Coronary artery (tissue), 2 donors: ENCODE data around the gene GDF10.

Experiments
- DNase-seq: peaks from one replicate; pipeline ENCODE4 v3.0.0-alpha.2; 2017; ENCODE audit warnings: low spot score
- H3K27ac ChIP-seq, 2 donors: fragments of 200-600 bp; sonication (generic); one replicate each; pipeline ENCODE4 v1.5.1; 2016 to 2019
- H3K4me3 ChIP-seq: fragments of 200-600 bp; sonication (generic); 2 replicates; pipeline ENCODE4 v1.5.1; 2016; ENCODE audit warnings: mild to moderate bottlenecking, moderate library complexity
- TF ChIP-seq, protein P1 (sequence below): fragments of 200-600 bp; sonication (generic); IDR thresholded peaks from one replicate; pipeline ENCODE4 v1.5.1; 2019; ENCODE audit warnings: antibody characterized with exemption

Gene GDF10

DNA sequence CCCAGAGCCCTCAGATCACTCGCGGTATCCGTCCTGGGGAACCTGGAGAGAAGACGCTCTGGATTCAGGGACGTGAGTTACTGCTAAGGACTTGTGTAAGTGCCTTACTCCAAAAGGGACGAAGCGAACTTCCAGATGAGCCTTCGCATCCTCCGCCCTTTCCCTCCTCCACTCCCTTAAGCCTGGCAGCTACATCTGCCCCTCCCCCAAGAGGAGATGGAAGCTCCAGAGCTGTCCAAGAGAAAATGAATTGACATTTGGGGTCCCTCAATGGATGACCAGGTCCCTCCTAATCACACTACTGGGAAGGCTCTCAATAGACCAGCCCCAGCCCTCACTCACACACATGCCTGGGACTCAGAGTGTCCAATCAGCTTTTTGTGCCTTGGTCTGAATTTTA is 31.3 kb upstream of the GDF10 start:
- TF ChIP-seq, protein P1, sequence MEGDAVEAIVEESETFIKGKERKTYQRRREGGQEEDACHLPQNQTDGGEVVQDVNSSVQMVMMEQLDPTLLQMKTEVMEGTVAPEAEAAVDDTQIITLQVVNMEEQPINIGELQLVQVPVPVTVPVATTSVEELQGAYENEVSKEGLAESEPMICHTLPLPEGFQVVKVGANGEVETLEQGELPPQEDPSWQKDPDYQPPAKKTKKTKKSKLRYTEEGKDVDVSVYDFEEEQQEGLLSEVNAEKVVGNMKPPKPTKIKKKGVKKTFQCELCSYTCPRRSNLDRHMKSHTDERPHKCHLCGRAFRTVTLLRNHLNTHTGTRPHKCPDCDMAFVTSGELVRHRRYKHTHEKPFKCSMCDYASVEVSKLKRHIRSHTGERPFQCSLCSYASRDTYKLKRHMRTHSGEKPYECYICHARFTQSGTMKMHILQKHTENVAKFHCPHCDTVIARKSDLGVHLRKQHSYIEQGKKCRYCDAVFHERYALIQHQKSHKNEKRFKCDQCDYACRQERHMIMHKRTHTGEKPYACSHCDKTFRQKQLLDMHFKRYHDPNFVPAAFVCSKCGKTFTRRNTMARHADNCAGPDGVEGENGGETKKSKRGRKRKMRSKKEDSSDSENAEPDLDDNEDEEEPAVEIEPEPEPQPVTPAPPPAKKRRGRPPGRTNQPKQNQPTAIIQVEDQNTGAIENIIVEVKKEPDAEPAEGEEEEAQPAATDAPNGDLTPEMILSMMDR: no peak
- no peak for DNase-seq
- H3K4me3 ChIP-seq: no peak overlapping the region

DNA sequence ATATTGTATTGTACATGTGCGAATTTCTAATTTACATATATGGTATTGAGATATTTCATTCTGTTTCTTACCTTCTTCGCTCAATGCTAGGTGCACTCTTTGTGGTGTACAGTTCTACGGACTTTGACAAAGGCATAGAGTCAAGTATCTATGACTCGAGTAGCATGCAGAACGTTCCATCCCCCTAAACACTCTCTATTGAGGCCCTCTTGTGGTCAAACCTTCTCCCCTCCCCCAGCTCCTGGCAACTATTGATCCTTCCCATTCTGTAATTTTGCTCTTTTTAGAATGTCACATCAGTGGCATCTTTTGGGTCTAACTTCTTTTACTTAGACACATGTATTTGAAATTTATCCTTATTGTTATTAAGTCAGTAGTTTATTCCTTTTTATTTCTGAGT is 30.7 kb upstream of the GDF10 start:
- H3K4me3 ChIP-seq: no peak overlapping the region
- no peak for DNase-seq
- H3K27ac ChIP-seq: no peak overlapping the region
- TF ChIP-seq, protein P1: no peak

More for the DNA sequence above, 31.3 kb upstream of the GDF10 start:
- no peak overlapping the region for H3K27ac ChIP-seq

DNA sequence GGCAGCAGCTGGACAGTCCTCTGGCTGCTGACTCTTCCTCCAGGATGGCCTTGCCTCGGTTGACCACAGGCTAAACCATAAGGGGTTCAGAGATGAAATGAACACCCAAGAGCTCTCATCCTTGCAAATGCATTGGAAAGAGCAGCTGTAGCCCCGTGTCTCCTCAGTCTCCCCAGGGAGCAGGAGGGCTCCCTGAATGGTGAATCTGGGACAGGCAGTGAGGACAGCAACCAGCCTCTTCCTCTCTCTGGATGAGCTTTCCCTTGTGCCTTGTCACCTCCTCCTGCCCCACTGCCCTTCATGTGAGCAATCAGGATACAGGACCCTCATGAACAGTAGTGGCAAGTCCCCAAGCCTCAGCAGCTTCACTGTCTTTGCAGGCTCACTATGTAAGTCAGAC is 23.9 kb upstream of the GDF10 start:
- no peak for DNase-seq
- TF ChIP-seq, protein P1: no peak
- Histone ChIP-seq H3K27ac (no peak overlapping the region), H3K4me3 (no peak overlapping the region)

DNA sequence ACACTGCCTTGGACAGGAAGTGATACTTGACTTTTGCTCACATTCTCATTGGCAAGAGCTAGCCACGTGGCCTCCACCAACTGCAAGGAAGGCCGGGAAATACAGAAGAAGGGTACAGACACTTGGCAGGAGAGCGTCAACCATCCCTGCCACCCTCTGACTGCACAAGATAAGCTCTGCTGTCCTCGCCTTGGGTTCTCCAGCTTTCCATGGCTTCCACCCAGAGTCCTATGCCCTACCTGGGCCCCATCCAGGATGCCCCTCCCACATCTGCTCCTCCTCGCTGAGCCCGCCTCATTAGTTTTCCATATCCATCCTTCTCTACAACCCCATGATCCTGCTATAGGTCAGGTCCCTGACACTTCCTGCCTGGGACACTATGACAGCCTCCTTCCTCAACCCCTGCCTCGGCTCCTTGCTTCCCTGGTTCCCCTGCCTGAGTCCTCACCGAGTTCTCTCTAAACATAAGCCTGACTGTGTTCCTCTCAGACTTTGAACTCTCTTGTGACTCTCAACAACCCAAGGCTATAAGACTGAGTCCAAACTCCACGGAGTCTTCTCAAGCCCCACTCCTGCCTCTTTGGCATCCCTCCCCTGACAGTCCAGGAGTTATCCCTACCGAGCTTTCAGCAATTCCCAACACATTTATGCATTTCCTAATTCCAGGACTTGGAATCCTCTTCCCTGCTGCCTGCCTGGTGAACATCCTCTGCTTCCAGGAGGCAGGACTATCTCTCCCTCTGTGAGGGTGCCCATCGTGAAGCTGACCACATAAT is 23.2 kb upstream of the GDF10 start:
- H3K27ac ChIP-seq: no peak overlapping the region
- no peak for DNase-seq
- TF ChIP-seq, protein P1: no peak

DNA sequence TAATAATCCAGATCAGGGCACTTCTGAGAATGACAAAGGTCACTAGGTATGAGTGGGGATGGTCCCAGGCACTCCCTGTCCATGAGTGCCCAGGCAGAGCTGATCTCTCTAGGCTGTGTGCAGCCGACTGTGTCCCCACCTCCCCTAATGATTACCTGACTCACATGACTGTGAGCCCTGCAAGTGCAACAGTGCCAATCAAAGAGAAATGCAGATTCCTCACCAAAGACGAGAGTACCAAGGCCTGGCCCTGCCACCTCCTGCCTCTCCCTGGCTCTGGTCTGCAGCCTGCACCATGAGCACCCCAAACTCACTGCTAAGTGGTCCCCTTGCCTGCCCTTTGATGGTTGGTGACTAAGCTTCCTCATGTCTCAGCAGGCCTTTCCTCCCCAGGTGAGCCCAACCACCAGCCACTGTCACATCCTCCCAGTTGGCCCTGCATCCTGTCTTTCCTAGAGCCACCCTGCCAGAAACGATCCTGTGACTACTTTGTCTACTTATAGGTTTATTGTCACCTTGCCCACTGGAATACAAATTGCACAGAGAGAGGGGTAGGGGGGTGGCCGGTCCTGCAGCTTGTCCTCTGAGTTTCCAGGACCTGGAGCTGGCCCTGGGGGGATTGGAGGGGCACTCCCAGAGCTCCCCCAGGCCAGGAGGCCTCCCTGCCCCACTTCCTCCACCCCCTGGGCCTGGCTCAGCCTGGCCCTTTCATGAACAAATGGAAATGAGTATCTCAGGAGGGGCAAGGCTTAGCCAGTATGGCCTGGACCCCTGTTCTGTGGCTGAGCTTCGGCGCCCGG is 22.4 kb upstream of the GDF10 start:
- no peak for DNase-seq
- Histone ChIP-seq H3K27ac (no peak overlapping the region), H3K4me3 (no peak overlapping the region)
- TF ChIP-seq, protein P1: no peak

More for the DNA sequence above, 23.2 kb upstream of the GDF10 start:
- no peak overlapping the region for H3K4me3 ChIP-seq

DNA sequence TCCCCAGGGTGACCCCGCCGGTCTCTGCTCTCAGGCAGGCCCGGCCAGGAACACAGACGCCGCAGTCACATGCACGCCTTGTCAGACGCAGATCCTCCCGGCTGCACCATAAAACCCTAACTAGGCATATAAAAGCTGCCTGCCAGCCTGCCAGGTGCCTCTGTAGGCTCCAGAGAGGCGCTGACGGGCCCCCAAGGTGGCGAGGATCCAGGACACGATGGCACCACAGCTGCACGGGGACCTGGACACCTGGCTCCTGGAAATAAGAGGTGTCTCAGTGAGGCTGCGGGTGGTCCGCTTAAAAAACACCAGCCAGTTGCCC is 21.9 kb upstream of the GDF10 start:
- no peak for DNase-seq
- TF ChIP-seq, protein P1: no peak

DNA sequence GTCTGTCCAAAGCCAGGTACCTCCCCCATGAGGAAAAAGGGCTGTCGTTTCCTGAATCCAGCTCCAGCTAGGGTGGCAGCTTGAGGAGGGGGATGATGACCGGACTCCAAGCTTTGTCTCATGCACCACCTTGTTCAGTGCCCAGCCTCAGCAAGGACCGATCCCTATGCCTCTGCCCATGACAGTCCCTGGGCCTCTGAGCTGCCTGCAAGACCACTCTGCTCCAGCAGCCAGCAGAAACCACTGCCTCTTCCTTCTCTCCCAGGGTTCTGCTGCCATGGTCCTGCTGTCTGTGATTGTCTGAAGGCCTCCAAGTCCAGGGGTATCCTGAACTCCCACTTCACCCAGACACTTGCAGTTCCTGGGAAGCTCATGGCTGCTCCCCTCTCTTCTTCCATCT is 21.3 kb upstream of the GDF10 start:
- Histone ChIP-seq H3K27ac (no peak overlapping the region), H3K4me3 (no peak overlapping the region)
- TF ChIP-seq, protein P1: no peak
- no peak for DNase-seq

More for the DNA sequence above, 21.9 kb upstream of the GDF10 start:
- no peak overlapping the region for H3K27ac ChIP-seq
- no peak overlapping the region for H3K4me3 ChIP-seq
